HG02870 (cell line): ENCODE results near the gene OR13D1.
"Not testable (repeated sequence)": the region's sequence is repeated elsewhere in the genome, so short reads cannot be mapped to it uniquely, and the experiment has no call there.

Experiments
- ATAC-seq: cut with Tn5 transposase; IDR thresholded peaks from one replicate; pipeline ENCODE4 v1.9.1; 2021; ENCODE audit warnings: mild to moderate bottlenecking, moderate library complexity; ENCODE audit not compliant: unreplicated experiment

The OR13D1 gene, protein sequence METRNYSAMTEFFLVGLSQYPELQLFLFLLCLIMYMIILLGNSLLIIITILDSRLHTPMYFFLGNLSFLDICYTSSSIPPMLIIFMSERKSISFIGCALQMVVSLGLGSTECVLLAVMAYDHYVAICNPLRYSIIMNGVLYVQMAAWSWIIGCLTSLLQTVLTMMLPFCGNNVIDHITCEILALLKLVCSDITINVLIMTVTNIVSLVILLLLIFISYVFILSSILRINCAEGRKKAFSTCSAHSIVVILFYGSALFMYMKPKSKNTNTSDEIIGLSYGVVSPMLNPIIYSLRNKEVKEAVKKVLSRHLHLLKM

DNA sequence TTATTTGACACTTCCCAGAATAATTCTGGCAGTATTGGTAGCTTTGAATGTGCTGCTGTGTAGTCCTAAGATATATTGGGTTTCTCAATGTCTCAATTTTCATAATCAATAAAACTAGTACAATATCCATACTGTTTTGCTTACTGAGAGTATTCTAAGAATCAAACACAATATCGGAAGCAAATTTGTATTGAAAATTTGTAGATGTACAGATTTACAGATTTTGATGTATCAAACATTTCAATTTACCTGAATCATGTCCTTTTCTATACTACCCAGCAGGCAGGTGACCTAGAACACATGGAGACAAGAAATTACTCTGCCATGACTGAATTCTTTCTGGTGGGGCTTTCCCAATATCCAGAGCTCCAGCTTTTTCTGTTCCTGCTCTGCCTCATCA lies at the start of gene OR13D1:
Gene OR13D1 (plus strand): TSS at position 301 of the 400 bp plus-strand sequence. CDS start 0 bp downstream, at position 301.
- no peak for ATAC-seq

DNA sequence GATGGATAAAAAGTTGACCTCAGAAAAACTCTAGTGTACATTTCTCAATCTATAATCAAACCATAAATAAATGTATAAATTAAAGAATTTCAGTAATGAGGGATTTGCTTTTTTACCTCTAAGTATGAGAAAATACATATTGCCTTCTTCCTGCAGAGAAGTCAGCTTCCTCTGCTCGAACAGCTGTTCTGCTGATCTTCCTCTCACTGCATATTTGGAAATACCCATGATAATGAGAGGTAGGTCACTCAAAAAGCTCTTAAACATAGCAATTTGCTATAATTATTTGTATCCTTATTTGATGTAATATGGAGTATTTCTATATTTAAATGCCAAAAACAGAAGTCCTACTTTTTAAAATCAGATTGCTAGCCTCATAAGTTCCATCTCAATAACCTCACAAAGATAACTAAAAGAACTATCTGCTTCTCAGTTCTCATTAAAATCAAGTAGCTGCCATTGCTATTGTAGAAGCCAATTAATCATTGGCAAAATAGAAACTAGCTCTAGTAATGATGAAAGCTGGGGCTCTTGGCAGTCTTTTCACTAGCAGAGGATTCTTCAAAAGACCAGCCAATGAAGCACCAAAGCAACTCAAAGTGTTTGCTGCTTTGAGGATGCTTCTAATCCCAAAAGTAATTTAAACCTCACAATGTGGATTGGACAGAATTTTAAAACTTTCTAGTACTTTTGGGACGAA lies 35.7 kb upstream of the OR13D1 start:
- no peak for ATAC-seq

DNA sequence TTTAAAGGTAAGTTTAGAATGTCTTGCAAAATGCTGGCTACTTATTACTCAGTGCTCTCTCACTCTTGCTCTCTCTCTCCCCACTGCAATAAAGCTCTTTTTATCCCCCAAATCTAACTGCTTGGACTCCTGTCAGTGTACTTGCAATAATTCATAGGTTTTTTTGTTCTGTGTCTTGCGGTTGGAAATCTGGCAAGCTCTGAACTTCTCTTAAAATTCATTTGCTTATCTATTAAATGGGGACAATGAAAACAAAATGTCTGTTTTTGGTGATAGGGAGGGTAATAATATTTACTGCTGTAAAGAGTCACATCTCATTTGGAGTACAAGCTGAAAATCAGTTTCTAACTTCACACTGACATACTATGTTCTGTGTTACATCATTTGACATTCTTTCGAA lies 18.7 kb upstream of the OR13D1 start:
- ATAC-seq: no peak

DNA sequence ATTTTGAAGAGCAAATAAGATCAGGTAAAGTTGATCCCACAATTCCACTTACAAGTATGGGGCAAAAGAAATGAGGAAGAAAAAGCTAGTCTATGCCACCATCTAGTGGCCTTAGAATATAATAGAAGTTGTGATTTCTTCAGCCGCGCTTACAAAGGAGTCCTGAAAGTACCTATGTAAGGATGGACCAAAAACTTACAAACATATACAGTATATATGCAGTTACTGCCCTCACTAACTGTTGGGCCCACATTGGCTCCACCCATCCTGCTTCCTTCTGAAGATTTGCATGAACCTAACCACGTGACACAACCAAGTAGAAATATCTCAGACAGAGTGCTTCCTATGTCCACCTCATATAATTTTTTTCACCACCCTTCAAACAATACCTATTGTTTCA lies 11.7 kb upstream of the OR13D1 start:
- ATAC-seq: peak; percentile 56

DNA sequence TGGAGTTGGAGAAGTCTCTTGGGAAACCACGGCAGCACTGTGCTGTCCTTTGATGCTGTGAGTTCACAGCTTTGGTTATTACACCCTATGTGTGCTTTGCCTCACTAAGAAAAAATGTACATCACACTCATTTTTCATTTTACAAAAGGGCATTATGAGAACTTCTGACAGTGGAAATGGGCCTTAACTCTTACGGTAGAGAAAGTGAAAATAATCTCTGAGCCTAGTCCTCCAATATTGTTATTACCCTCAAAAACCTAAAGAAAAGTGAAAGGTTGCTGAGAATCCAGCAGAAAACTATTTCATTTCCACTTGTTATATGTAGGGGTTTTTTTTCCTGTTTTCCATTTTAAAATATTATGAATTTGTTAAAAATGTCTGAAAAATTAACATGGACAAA lies 8.2 kb upstream of the OR13D1 start:
- ATAC-seq: peak; percentile 61

DNA sequence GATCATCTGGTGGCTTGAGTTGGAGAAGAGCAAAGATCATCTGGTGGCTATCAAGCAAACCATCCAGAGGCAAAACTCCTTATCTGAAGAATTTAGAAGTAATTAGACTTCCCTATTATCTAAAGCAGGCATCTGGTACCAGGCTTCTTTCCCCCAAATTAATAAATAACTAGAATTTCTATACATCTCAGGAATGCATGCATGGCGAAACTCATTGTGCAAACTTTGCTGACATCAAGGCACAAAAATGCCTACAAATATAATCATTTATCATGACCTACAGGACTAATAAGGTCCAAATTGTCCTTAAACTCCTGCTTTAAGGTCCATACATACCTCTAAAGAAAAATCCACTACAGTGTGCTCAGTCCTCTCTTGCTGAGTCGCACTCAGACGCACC lies 6.0 kb downstream of the OR13D1 start:
- ATAC-seq: no peak

DNA sequence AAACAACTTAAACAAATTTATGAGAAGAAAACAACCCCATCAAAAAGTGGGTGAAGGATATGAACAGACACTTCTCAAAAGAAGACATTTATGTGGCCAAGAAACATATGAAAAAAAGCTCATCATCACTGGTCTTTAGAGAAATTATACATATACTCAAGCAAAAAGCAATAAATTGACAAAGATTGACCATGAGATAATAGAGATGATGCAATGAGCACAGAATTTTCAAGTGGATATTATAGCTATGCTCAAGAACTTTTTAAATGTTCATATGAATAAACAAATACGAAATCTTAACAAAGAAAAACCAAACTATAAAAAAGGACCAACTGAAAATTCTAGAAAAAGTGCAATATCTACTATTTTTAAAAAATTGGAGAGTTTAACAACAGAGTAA lies 14.4 kb downstream of the OR13D1 start:
- not testable (repeated sequence) for ATAC-seq

DNA sequence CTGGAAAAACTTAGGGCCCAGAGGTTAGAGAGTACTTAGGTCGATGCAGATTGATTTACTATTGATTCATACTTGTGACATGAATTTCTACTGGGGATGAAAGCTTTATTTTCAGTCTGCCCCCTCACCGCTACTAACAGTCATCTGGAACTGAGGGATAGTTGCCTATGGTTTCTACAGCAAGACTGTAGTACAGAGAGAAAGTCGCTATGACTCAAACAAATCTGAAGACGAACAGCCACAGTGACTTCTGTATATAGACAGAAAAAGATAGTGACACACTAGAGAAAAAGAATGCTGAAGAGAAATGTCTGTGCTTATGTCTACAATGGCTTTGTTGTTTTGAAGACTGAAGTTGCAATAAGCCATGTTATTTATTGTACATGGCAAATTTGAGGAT lies 17.3 kb downstream of the OR13D1 start:
- ATAC-seq: no peak

DNA sequence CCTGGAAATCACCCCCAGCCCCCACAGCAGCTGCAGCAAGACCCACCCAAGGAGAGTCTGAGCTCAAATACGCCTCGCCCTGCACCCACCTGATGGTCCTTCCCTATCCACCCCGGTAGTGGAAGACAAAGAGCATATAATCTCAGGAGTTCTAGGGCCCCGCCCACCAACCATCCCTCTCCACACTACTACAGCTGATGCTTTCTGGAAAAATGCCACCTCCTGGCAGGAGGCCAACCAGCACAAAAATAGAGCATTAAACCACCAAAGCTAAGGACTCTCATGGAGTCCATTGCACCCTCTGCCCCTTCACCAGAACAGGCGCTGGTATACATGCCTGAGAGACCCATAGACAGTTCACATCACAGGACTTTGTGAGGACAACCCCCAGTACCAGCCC lies 30.7 kb downstream of the OR13D1 start:
- no peak for ATAC-seq

DNA sequence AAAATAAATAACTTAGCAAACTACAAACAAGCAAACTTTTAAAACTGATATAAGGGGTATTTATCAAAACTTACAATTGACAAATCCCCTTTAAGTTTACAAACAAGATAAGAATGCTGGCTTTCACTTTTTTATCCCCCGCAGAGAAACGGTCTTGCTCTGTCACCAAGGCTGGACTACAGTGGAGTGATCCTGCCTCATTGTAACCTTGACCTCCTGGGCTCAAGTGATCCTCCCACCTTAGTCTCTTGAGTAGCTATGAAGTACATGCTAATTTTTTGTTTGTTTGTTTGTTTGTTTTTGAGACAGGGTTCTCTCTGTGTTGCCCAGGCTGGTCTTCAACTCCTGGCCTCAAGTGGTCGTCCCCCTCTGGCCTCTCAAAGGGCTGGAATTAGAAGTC lies 44.1 kb downstream of the OR13D1 start:
- ATAC-seq: no peak

DNA sequence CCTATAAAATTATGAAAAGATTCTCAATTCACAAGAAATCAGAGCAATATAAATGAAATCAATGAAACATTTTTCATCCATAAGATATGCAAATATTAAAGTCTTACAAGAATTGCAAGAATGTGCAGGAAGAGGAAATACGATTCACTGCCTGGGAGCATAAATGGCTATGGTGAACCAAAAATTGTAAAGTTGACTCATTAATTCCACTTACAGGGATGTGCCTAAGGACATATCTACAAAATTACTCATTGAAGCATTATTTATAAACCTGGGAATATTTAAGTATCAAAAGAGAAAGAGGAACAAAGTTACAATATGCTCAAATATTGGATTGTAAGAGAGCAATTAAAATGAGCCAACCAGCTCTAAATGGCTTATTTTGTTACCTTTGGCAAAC lies 46.3 kb downstream of the OR13D1 start:
- no peak for ATAC-seq

DNA sequence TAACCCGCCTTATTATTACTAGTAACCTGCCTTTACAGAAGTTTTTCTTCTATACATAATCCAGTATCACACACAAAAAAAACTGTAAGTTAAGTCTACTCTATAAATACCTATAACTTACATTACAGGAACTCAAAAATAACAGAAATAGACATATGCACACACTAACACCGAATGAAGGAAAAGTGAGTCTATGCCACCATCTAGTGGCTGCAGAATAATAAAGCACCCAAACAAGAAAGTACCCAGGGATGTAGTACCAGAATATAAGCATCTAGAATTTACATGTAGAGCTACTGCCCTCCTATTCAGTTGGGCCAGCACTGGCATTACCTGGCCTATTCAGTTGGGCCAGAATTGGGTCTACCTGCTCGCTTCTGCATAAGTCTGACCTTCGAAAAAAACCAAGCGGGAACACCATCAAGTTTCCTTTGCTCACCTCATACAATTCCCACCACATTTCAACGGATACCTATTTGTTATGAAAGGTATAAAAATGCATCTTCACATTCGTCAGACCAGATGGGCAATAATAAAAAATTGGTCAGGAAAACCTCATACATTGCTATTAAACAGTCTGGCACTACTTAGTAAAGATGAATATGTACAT lies 49.2 kb downstream of the OR13D1 start:
- peak; percentile 31 for ATAC-seq
